ENCODE results near the gene KCNK6. TPM values are rescaled to one million over a fixed set of nuclear protein-coding genes. Genes with fewer than 3 reads are reported as not detected.

Gene KCNK6
- total and polyA plus RNA-seq, 2 donors (not counting 1 experiment from before 2014, with no cell fraction given): 3.4 to 3.7 TPM

DNA sequence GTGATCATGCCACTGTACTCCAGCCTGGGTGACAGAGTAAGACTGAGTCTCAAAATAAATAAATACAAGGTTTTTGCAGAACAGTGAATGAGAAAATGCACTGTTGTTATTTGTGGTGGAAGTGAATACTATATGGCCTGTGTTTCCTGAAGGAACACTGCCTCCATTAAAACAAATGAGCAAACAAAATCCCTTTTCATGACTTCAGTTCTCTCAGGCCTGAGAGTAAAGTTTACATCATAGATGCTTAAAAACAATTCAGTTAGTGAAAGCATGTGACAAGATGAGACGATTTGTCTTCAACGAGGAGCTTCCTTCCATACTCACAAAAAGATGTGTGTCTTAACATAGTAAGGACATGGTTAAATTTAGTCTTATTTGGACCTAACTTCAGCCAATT is 40.9 kb upstream of the KCNK6 start:
- Histone ChIP-seq H4K20me1 (ENCODE audit: control insufficient read depth, insufficient read depth, low read length, poor library complexity, severe bottlenecking) (peaks cover 11% of the 10 kb centered on the region), H3K79me2 (ENCODE audit: control insufficient read depth, insufficient read depth, low read length) (peaks cover 37% of the 10 kb centered on the region), H3K27me3 (replicated peaks in 1 of 4; ENCODE audit: control extremely low read depth in 1 of 4, control insufficient read depth in 3 of 4, insufficient read depth in 4 of 4, low read length in 3 of 4) (no peaks in the 10 kb centered on the region), H3K4me3 (ENCODE audit: control extremely low read depth in 1 of 5, extremely low read depth in 1 of 5, insufficient read depth in 1 of 5, low read depth in 2 of 5, low read length in 4 of 5) (no peak overlapping the region), H3K9ac (ENCODE audit: low read length) (no peak overlapping the region), H3K4me1 (ENCODE audit: control insufficient read depth in 2 of 2, insufficient read depth in 2 of 2, low read length in 2 of 2) (no peaks in the 10 kb centered on the region), H3K4me2 (replicated peaks; ENCODE audit: low read depth, low read length, poor library complexity, severe bottlenecking) (no peak overlapping the region), H3K9me3 (ENCODE audit: control extremely low read depth in 1 of 3, control insufficient read depth in 2 of 3, insufficient read depth in 1 of 3, low read length in 2 of 3) (no peaks in the 10 kb centered on the region), H3K36me3 (replicated peaks in 1 of 2; ENCODE audit: control extremely low read depth in 1 of 2, control insufficient read depth in 1 of 2, extremely low read depth in 1 of 2, insufficient read depth in 2 of 2, low read length in 1 of 2) (peaks cover 4 to 6% of the 10 kb centered on the region in 2 experiments), H2AFZ (ENCODE audit: insufficient read depth, low read depth, low read length, poor library complexity, severe bottlenecking) (no peak overlapping the region), H3K27ac (ENCODE audit: low read length in 2 of 2) (no peak overlapping the region)
- no CpG with 5 or more reads among the region's 2 CpGs for WGBS (ENCODE audit: insufficient coverage)
- ATAC-seq (ENCODE audit: low read depth) (no peak), DNase-seq (no peak)
- CTCF ChIA-PET: no interaction called here
- Mint-ChIP-seq H3K27ac (no peak overlapping the region), H3K4me1 (peaks cover 12% of the 10 kb centered on the region), H3K27me3 (no peaks in the 10 kb centered on the region), H3K9me3 (ENCODE audit: insufficient read depth) (no peaks in the 10 kb centered on the region), H3K4me3 (no peak overlapping the region)
- TF ChIP-seq, protein P1, sequence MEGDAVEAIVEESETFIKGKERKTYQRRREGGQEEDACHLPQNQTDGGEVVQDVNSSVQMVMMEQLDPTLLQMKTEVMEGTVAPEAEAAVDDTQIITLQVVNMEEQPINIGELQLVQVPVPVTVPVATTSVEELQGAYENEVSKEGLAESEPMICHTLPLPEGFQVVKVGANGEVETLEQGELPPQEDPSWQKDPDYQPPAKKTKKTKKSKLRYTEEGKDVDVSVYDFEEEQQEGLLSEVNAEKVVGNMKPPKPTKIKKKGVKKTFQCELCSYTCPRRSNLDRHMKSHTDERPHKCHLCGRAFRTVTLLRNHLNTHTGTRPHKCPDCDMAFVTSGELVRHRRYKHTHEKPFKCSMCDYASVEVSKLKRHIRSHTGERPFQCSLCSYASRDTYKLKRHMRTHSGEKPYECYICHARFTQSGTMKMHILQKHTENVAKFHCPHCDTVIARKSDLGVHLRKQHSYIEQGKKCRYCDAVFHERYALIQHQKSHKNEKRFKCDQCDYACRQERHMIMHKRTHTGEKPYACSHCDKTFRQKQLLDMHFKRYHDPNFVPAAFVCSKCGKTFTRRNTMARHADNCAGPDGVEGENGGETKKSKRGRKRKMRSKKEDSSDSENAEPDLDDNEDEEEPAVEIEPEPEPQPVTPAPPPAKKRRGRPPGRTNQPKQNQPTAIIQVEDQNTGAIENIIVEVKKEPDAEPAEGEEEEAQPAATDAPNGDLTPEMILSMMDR (IDR thresholded peaks at IDR 0.05): no peak
- TF ChIP-seq EZH2 (IDR thresholded peaks at IDR 0.05; ENCODE audit: borderline replicate concordance, insufficient read depth, low read depth, low read length, poor library complexity, severe bottlenecking): no peak
- POLR2A ChIA-PET: no interaction called here
- intact Hi-C loops (cut with micrococcal nuclease): no loop called here

- Histone ChIP-seq H3K79me2 (ENCODE audit: control insufficient read depth, insufficient read depth, low read length) (peaks cover 25% of the 10 kb centered on the region), H4K20me1 (ENCODE audit: control insufficient read depth, insufficient read depth, low read length, poor library complexity, severe bottlenecking) (peaks cover 11% of the 10 kb centered on the region), H3K27me3 (replicated peaks in 1 of 4; ENCODE audit: control extremely low read depth in 1 of 4, control insufficient read depth in 3 of 4, insufficient read depth in 4 of 4, low read length in 3 of 4) (no peaks in the 10 kb centered on the region), H3K4me2 (replicated peaks; ENCODE audit: low read depth, low read length, poor library complexity, severe bottlenecking) (no peak overlapping the region), H3K9me3 (ENCODE audit: control extremely low read depth in 1 of 3, control insufficient read depth in 2 of 3, insufficient read depth in 1 of 3, low read length in 2 of 3) (no peaks in the 10 kb centered on the region), H3K9ac (ENCODE audit: low read length) (no peak overlapping the region), H3K4me1 (ENCODE audit: control insufficient read depth in 2 of 2, insufficient read depth in 2 of 2, low read length in 2 of 2) (peaks cover 10 to 14% of the 10 kb centered on the region in 2 donors), H3K27ac (ENCODE audit: low read length in 2 of 2) (no peak overlapping the region), H3K36me3 (replicated peaks in 1 of 2; ENCODE audit: control extremely low read depth in 1 of 2, control insufficient read depth in 1 of 2, extremely low read depth in 1 of 2, insufficient read depth in 2 of 2, low read length in 1 of 2) (peaks cover 4 to 6% of the 10 kb centered on the region in 2 experiments), H2AFZ (ENCODE audit: insufficient read depth, low read depth, low read length, poor library complexity, severe bottlenecking) (no peak overlapping the region), H3K4me3 (ENCODE audit: control extremely low read depth in 1 of 5, extremely low read depth in 1 of 5, insufficient read depth in 1 of 5, low read depth in 2 of 5, low read length in 4 of 5) (no peak overlapping the region)
- 97% methylated on average over 11 of the region's 17 CpGs for WGBS (ENCODE audit: insufficient coverage)
- no peak overlapping the region for H3K4me3 Mint-ChIP-seq
- H3K27ac Mint-ChIP-seq: peak overlapping the region; percentile 59
- H3K9me3 Mint-ChIP-seq (ENCODE audit: insufficient read depth): no peaks in the 10 kb centered on the region
- CTCF ChIA-PET: no interaction called here
- no peak for DNase-seq
- H3K27me3 Mint-ChIP-seq: no peaks in the 10 kb centered on the region
- POLR2A ChIA-PET: no interaction called here
- ATAC-seq (ENCODE audit: low read depth): no peak
- peaks cover 23% of the 10 kb centered on the region for H3K4me1 Mint-ChIP-seq
- intact Hi-C loops (cut with micrococcal nuclease): no loop called here
- TF ChIP-seq, protein P1 (IDR thresholded peaks at IDR 0.05): no peak
- TF ChIP-seq EZH2 (IDR thresholded peaks at IDR 0.05; ENCODE audit: borderline replicate concordance, insufficient read depth, low read depth, low read length, poor library complexity, severe bottlenecking): no peak
These were observed 39.4 kb upstream of the KCNK6 start for GRCh38 chr19:38280030-38280921.
